ENCODE data around the gene IGSF10. TPM values are rescaled to one million over a fixed set of nuclear protein-coding genes. Genes with fewer than 3 reads are reported as not detected.

IGSF10 gene
- total RNA-seq, 4 donors from 2014 or later: 3.5 to 14.9 (median 7.0) TPM

DNA sequence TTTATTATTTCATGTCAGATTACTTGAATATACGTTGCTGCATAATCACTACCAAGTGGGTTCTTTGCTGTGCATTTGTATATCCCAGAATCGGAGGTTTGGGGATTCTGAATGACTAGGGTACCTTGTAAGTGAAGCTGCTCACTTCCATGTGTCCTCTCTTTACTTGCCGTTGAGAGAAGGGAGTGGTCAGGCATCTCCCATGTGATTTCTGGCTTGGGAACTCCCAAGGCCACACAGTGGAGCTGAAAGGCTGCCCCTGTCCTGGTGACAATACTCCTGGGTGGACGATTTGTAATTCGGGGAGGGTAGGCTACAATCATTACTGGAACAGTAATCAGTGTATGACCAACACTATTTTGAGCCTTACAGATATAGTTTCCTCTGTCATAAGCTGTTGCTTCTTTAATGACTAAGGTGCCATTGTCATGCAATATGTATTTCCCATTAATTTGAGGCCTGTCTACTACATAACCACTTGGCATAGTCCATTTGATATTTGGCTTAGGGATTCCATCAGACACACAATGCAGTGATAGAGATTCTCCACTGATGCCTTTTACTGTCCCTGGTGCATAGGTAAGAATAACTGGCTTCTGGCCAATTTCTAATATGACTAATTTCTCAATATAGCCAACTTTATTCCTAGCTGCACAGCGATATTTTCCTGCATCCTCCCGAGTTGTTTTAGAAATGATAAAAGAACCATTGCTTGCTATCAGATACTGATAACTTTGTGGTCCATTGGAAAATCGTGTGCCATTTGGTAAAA, 24.0 kb downstream of the IGSF10 start:
- Histone ChIP-seq H3K4me1 (no peaks in the 10 kb centered on the region), H3K27me3 (no peaks in the 10 kb centered on the region), H3K36me3 (no peaks in the 10 kb centered on the region), H3K4me3 (no peak overlapping the region), H3K9me3 (no peaks in the 10 kb centered on the region), H3K27ac (no peak overlapping the region)
- intact Hi-C loops (cut with DNase I; ENCODE audit: low total_unique reads): no loop called here
- DNase-seq: no peak
- TF ChIP-seq POLR2A (IDR thresholded peaks at IDR 0.05) (no peak), CTCF (IDR thresholded peaks at IDR 0.05) (no peak)

- Histone ChIP-seq H3K9me3 (no peaks in the 10 kb centered on the region), H3K4me3 (no peak overlapping the region), H3K36me3 (no peaks in the 10 kb centered on the region), H3K4me1 (no peaks in the 10 kb centered on the region), H3K27ac (no peak overlapping the region), H3K27me3 (no peaks in the 10 kb centered on the region)
- TF ChIP-seq POLR2A (IDR thresholded peaks at IDR 0.05) (no peak), CTCF (IDR thresholded peaks at IDR 0.05) (no peak)
- intact Hi-C loops (cut with DNase I; ENCODE audit: low total_unique reads): no loop called here
- DNase-seq: no peak
Observed at GRCh38 chr3:151434151-151434890, 26.5 kb downstream of the IGSF10 start.

GRCh38 chr3:151432616-151433372, 28.1 kb downstream of the IGSF10 start:
- DNase-seq: no peak
- Histone ChIP-seq H3K4me3 (no peak overlapping the region), H3K27ac (no peak overlapping the region), H3K36me3 (no peaks in the 10 kb centered on the region), H3K9me3 (no peaks in the 10 kb centered on the region), H3K4me1 (no peaks in the 10 kb centered on the region), H3K27me3 (no peaks in the 10 kb centered on the region)
- TF ChIP-seq POLR2A (IDR thresholded peaks at IDR 0.05) (no peak), CTCF (IDR thresholded peaks at IDR 0.05) (no peak)
- intact Hi-C loops (cut with DNase I; ENCODE audit: low total_unique reads): no loop called here

DNA sequence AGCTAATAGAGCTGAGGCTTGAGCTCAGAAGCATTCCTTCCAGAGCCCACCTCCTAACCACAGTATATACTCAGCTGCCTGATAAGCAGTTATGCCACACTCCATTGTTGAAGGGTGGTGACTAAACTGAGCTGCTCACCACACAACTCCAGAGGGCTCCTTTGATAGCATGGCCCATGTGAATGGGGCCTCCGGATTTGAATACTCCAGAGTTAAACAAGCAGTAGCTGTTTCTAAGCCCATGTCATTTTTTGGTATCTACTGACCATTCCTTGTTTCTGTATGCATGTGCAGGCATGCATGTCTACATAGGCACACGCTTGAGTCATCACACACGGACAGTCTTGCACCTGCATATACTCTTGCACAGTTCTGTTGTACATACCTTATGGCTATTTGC, 28.9 kb downstream of the IGSF10 start:
- H3K27ac ChIP-seq: no peak overlapping the region
- intact Hi-C loops (cut with DNase I; ENCODE audit: low total_unique reads): no loop called here
- no peaks in the 10 kb centered on the region for H3K36me3 ChIP-seq
- H3K27me3 ChIP-seq: no peaks in the 10 kb centered on the region
- no peaks in the 10 kb centered on the region for H3K9me3 ChIP-seq
- TF ChIP-seq CTCF (IDR thresholded peaks at IDR 0.05) (no peak), POLR2A (IDR thresholded peaks at IDR 0.05) (no peak)
- H3K4me3 ChIP-seq: no peak overlapping the region
- no peaks in the 10 kb centered on the region for H3K4me1 ChIP-seq
- DNase-seq: no peak

Data from uterus (tissue), 4 donors.